Putamen (tissue), 1 donor: ENCODE measurements around the gene SLC36A4.
"Not testable (repeated sequence)": the region's sequence is repeated elsewhere in the genome, so short reads cannot be mapped to it uniquely, and the experiment has no call there.

ENCODE experiments used
- DNase-seq: peaks from one replicate; pipeline ENCODE4 v3.0.0-alpha.2; 2016; ENCODE audit warnings: low spot score

SLC36A4 gene

DNA sequence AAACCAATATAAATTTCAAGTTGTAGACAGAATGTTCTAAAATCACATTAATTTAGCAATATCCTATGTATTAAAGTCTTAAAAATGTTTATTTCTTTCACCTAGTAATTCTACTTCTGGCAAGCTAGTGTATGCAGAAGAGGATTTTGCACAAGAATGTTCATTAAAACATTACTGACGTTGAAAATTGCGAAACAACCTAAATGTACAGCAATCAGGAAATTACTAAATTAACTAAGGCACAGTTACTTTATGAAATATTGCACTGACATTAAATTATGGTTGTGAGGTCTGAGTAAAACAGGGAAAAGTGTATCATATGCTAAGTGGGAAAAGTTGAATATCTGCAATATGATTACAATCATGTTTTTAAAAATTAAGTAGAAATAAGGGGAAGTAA lies 4.1 kb downstream of the SLC36A4 start:
- no peak for DNase-seq

DNA sequence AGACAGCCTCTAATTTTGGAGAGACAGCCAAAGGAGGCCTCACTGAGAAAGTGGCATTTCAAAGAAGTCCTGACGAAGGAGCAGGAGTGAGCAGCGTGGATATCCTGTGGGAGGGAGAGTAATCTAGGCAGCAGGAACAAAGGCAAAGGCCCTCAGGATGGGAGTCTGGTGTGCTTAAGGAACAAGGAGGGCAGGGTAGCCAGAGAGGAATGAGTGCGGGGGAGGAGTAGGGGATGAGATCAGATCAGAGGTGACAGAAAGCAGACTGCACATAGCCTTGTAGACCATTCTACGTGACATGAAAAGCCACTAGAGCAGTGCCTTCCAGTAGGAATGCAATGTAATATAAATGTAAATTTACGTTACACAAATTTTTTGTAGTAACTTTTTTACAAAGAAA lies 5.6 kb downstream of the SLC36A4 start:
- no peak for DNase-seq

DNA sequence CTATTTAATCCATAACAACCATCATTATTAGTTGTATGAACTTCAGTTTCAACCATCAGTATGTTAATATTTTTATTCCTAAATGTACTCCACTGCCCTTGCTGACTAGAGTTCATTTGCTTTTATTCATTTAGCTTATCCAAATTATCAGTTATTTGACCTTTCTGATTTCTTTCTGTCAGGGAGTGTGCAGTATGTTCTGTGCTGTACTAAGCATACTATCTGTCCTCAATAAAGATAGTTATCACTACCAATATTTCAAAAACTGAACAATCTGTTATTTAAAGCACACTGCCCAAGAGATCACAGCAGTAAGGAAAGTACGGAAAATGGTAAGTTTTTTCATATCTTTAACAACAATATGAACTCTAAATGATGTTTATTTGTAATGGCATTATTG lies 8.3 kb downstream of the SLC36A4 start:
- DNase-seq = no peak

DNA sequence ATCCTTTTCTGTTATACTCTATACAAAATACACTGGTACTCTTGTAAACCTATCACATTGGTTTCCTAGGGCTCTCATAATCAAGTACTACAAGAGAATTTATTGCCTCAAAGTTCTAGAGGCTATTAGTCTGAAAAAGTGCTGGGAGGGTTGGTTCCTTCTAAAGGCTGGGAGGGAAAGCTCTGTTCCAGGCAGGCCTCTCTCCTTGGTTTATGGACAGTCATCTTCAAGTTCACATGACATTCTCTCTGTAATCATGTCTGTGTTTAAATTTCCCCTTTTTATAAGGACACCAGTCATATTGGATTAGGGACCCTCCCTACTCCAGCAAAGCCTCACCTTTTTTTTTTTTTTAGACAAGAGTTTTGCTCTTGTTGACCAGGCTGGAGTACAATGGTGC lies 9.1 kb downstream of the SLC36A4 start:
- DNase-seq = no peak

DNA sequence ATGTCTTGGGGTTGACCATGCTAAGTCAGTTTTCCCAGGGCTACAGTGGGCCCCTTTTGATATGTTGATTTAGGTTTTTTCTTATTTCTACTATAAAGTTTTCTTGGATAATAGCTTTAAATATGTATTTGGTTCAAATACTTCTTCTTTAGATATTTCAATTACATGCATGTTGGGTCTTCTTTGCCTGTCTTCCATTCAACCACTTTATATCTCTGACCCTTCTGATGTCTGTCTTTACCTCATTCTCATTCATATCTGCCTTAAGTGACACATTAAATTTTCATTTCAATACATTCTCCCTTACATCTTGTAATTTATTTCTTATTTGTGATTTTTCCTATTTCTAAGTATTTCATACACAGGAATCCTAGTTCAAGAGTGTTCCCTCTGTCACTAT lies 10.5 kb downstream of the SLC36A4 start:
- no peak for DNase-seq

DNA sequence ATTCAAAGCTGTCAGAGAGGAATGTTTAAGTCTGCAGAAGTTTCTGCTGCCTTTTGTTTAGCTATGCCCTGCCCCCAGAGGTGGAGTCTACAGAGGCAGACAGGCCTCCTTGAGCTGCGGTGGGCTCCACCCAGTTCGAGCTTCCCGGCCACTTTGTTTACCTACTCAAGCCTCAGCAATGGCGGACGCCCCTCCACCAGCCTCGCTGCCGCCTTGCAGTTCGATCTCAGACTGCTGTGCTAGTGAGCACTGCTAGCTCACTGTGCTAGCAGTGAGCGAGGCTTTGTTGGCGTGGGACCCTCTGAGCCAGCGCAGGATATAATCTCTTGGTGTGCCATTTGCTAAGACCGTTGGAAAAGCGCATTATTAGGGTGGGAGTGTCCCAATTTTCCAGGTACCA lies 19.9 kb downstream of the SLC36A4 start:
- not testable (repeated sequence) for DNase-seq

DNA sequence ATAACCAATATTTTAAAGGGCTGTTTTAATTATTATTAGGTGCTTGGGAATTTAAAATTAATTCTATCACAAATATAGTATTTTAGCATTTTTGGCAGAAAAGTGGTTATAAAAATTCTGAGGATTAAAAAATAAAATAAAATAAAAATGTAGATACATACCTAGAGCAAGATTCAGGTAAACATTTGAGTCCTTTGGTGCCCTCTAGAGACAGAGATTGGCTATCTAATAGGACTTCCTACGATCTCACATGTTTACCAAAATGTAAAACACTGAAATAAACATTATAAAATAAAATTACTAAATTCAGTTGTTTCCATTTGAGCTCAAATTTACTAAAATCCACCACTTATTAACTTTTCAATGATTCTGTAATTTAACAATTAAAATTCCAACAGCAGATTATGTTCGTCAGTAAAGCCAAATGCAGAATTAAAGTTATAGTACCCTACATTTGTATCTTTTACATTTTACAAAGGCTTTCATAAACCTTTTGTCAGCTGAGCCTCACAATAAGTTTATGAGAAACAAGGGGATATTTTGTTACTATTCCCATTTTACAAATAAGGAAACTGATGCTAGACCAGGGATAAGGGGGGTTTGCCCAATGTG lies 27.7 kb downstream of the SLC36A4 start:
- DNase-seq = no peak

DNA sequence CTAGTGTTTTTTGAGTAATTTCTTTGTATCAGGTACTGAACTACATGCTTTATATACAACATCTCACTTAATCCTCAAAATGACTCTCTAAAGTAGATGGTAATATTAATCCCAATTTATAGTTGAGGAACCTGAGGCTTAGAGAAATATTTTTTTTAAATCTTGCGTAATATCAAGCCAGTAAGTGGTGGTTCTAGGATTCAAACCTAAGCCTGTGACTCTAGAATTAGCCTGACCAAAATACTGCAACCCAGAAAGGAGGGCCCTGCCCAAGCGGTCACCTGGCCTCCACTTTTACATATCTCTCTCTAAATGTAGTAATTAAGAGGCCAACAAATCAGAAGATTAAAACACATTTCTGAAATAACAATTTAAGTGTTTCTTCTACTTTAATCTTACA lies 28.6 kb downstream of the SLC36A4 start:
- no peak for DNase-seq

DNA sequence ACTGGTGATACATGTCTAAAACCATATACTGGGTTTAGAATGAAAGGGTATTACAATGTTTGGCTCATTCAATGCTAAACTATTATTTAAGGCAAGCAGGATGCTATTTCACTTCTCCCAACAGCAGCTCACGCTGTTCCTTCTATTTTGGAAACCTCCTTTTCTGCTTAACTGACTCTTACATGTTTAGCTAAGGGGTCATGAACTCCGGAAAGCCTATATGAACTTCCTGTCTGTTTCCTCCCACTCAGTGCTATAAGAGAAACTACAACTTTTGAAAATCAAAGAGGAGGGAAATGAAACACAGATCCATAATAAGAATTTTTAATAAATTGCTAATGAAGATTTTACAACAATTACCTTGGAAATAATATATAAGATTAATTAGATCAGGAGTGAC lies 30.9 kb downstream of the SLC36A4 start:
- DNase-seq = no peak

DNA sequence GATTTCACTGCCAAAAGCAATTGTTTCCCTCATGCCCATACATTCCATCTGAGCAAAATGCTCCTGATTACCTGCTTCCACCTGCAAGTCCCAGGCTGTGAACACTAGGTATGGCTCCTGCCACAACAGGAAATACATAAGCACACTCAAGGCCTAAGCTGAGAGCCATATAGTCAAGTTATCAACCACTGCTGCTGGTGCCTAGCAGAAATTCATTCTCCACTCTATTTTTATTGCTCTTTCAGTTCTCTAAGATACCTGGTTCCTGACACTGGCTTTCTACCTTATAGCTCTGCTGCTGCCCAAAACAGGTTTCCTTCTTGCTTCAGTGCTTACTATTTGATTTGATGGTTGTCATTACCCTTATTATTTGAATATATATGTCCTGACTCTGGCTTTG lies 31.6 kb downstream of the SLC36A4 start:
- no peak for DNase-seq

DNA sequence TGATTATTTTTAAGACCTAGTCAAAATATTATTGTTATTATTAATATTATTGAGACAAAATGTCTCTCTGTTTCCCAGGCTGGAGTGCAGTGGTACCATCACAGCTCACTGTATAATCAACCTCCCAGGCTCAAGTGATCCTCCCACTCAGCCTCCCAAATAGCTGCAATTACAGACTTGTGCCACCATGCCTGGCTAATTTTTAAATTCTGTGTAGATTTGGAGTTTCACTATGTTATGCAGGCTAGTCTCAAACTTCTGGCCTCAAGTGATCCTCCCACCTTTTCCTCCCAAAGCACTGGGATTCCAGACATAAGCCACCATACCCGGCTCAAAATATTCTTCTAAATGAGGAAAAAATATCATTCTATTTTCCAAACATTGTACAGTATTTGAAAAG lies 37.0 kb downstream of the SLC36A4 start:
- DNase-seq = no peak

DNA sequence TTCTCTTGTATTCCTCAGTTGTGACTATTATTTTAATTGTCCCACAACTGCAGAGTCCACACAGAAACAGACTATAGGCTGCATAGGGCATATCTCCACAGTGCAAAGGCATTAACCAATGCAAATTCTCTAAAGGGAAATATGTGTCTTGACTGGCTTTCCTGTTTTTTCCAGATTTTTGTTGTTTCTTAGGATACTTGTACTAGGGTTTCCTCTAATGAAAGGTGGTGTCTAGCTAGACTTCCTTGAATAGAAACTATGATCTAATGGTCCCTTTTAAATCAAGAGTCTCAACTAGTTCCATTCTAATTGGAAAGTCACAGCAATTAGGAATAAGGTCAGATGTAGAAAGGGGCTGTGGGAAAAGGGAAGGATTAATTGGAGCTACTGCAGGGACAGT lies 37.6 kb downstream of the SLC36A4 start:
- DNase-seq = no peak

DNA sequence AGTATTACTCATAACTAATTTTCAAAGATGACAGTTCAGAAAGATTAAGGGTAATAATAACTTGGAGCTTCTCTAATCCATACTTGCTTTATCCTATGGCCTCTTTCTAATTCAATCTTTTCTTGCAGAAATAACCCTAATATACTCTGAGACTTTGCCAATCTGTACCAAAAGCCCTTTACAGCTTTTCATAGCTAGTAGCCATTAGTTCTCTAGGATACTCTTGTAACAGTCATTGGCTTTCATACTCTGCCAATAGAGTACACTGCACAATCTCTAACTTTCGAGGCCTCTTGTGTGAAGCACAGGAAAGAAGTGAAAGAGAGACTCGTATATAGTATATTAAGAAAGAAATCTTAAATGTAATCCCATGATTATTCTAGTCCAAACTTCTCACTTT lies 38.1 kb downstream of the SLC36A4 start:
- DNase-seq = no peak

DNA sequence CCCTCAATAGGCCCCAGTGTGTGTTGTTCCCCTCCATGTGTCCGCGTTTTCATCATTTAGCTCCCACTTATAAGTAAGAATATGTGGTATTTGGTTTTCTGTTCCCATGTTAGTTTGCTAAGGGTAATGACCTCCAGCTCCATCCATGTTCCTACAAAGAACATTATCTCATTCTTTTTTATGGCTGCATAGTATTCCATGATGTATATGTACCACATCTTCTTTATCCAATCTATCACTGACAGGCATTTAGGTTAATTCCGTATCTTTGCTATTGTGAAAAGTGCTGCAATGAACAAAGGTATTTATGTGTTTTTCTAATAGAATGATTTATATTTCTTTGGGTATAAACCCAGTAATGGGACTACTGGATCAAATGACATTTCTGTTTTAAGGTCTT lies 42.1 kb downstream of the SLC36A4 start:
- DNase-seq = no peak

DNA sequence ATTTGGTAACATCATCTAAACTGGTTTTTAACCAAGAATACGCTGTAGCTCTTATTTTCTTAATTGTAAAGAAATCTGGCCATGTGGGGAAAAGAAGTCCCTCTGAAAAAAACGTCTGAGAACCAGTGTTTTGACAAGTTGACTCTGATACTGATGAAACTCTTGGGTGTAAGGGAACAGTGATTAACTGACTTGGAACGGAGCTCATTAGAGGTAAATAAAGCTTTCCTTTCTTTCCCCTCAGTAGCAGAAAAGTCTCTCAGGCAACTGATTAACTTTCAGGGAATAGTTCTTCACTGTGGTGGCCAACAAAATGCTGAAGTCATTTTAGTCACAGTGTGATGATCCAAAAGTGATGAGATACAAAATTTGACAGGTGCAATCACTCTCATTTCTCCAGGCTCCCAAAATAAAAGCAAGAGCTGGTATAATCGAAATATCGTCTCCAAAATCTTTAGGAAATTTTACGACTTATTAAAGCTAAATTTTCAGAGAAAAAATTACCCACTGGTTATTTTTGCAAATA lies 52.3 kb downstream of the SLC36A4 start:
- DNase-seq = no peak

DNA sequence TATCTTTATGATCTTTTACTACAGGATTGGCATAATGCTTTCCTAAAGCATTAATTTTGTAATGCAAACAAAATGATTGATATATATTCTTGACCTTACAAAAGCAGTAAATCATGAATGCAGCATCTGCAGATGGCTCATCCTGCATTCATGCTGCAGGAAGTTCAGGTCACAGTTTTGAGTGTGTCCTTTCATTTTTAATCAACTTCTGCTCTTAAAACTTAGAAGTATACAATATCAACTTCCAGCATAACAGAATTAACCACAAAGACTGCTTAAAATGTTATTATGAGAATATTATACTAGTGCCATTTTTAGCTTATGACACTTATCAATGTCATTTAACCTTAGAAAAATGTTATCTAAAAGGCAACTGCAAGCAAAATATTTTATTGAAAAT lies 54.0 kb downstream of the SLC36A4 start:
- no peak for DNase-seq

DNA sequence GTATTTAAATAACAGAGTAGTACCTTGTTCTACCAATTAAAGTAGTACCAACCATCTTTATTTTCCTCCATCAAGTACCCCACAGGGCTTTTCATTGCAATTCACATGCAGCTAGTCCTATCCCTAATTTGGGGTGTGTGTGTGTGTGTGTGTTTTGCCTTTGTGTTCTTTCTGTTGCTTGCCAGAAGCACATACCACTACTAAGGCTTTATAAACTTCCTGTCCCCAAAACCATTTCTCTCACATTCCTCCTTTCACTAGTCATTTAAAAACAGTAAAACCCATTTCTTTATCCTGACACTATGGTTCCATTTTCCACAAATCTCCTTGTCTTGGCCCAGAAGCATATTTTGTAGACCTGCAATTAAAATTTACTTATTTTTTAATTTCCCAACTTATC lies 54.6 kb downstream of the SLC36A4 start:
- DNase-seq = no peak

DNA sequence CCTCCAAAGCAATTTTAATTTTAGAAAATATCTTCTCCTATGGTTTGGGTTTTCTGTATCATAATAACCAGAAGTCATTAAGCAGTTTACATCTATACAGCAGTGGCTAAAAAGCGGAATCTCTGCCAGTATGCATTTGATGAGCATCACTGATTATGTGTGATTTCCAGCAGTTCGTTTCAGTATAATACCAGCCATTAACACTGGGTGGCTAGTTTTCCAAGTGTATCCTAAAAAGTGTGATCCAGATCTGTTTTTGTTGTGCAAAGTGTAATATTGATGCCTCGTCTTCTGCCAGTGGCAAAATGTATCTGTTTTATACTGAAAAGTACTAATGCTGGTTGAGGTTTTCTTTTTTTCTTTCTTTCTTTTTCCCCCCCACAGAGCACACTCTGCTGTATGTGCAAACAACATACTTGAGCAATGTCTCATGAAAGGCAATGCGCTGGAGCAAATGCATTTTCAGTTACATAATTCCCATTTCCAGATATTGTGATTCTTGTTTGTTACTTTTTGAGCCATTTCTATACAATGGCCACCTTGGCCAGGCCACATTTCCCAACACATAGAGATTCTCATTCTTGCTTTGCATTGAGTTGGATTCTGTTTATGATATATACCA lies 64.2 kb downstream of the SLC36A4 start:
- no peak for DNase-seq

DNA sequence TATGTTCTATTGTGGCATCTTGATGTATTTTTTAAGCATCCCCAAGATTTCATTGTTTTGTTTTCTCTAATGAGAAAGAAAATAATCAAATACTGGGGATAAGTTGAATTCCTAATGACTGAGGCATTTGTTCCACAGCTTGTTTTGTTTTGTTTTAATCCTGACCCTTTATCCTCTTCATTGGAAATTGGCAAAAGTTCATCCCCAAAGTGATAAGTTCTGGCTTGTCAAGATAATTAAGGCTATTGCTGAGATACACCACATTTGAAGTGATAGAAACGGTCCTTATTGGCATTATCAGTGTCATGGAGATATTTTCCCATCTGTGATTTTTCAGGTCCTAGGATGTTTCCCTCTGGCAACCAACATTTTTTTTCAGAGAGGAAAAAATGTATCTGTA lies 65.0 kb downstream of the SLC36A4 start:
- DNase-seq = no peak

DNA sequence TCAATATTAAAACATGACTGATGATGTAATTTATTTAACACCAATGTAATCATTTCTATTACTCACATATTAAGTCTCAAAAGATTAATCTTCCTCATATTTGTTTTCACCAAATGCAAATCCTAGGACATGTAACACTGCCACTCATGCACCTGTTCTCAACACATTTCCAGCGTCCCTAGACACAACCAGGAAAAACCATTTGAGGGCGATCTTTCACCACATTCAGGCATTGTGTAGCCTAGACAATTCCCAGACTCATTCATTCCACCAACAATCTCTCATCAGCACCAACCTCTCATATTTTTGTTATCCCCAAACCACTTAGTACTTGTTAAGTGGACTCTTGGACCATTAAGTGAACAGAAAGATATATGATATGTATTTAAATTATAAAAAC lies 66.1 kb downstream of the SLC36A4 start:
- no peak for DNase-seq

DNA sequence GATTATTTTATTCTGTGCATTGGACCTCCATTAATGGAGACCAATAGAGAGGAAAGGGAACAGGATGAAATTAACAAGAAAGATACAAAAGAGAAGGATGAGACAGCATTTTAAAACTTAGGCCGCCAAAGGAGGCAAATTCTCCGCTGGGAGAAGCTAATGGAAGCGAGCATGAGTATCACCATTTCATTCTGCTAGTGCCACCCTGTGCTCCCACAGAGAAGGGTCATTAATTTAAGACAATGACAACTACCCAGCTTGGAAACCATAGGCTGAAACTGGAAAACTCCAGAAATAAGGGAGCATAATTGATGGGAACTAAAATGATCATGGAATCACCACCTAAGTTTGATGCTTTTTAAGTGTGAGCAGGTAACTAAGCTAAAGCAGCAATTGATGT lies 69.2 kb downstream of the SLC36A4 start:
- DNase-seq = no peak

DNA sequence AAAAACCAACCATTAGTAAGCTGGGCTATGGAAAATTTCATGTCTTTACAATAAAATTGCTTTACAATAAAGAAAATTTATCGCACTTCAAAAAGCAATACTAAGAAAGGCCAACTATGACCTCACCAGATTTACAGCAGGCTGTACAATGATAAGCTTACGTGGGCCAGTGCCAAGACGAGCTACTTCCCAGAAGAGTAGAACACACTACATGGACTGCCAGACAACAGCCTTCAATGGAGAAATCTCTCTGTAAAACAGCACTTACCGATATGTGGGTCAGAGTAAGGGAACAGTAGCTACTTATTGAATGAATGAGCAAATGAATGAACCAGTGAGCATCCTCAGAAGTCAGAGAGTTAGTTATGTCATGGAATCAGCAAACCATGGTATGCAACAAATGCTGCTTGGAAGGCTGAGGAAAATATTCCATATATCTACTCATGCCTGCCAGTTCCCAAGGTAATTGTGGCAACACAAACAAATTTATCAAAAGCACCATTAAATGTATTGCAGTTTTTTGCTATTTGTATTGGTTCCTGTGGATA lies 74.4 kb downstream of the SLC36A4 start:
- no peak for DNase-seq

DNA sequence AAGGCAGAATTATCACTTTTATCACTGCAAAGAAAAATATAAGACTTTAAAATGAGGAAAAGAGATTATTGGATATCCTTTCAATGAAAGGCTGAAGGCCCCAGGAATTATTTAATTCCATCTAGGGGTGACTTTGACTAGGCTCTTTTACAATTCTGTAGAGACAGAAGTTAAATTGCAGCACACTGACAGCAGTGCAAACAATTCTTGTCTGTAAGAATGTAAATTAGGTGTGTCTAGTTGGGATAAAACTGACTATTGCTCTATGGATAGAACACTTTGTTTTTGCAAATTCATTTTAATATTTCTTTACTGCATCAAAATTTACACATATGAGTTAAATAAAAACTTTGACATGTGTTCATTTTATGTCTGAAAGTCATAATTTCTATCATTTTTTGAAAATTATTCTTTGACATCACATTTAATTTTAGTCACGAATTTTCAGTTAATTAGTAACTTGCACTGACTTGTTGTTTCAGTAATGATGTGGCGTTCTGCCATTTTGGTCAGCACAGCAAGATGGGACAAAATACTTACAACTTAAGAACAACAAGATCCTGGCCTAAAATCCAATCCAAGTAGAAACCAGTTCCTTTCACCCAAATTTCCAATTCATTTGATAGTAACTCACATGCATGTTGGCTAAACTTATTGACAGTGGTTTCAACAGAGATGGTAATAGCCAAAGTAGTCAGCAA lies 75.1 kb downstream of the SLC36A4 start:
- no peak for DNase-seq
